Neural crest cell (in vitro differentiated cells): ENCODE data around the gene DLG4. TPM values are rescaled to one million over a fixed set of nuclear protein-coding genes. Genes with fewer than 3 reads are reported as not detected.

Source experiments
- DNase-seq: peaks from one replicate; pipeline ENCODE4 v3.0.0; 2021; ENCODE audit warnings: low read depth, mixed read lengths, low spot score
- H3K27ac Mint-ChIP-seq: one replicate; pipeline ENCODE4 v1.8.0; 2021; ENCODE audit warnings: mild to moderate bottlenecking, mixed read lengths; ENCODE audit not compliant: unreplicated experiment
- H3K27me3 Mint-ChIP-seq: 2 replicates; pipeline ENCODE4 v1.8.0; 2021; ENCODE audit warnings: low read depth, mild to moderate bottlenecking, mixed read lengths
- H3K36me3 Mint-ChIP-seq: 2 replicates; pipeline ENCODE4 v1.8.0; 2021; ENCODE audit warnings: low read depth, mild to moderate bottlenecking, mixed read lengths
- H3K4me1 Mint-ChIP-seq: 2 replicates; pipeline ENCODE4 v1.8.0; 2021; ENCODE audit warnings: mixed read lengths
- H3K4me3 Mint-ChIP-seq: one replicate; pipeline ENCODE4 v1.8.0; 2021; ENCODE audit warnings: mild to moderate bottlenecking, mixed read lengths
- H3K9me3 Mint-ChIP-seq: 2 replicates; pipeline ENCODE4 v1.8.0; 2021; ENCODE audit warnings: mixed read lengths
- total RNA-seq: library from RNA; stranded (reverse); gene quantifications from 2 replicates; pipeline ENCODE4 v1.2.1, GENCODE V29; 2021
- TF ChIP-seq, protein P1 (sequence below): fragments of 200-600 bp; sonication (generic); conservative IDR thresholded peaks from 2 replicates; pipeline ENCODE4 v1.5.0; 2021; ENCODE audit warnings: antibody characterized with exemption, mild to moderate bottlenecking

Gene DLG4
- total RNA-seq, 1 donor from 2014 or later: 51.4 TPM

DNA sequence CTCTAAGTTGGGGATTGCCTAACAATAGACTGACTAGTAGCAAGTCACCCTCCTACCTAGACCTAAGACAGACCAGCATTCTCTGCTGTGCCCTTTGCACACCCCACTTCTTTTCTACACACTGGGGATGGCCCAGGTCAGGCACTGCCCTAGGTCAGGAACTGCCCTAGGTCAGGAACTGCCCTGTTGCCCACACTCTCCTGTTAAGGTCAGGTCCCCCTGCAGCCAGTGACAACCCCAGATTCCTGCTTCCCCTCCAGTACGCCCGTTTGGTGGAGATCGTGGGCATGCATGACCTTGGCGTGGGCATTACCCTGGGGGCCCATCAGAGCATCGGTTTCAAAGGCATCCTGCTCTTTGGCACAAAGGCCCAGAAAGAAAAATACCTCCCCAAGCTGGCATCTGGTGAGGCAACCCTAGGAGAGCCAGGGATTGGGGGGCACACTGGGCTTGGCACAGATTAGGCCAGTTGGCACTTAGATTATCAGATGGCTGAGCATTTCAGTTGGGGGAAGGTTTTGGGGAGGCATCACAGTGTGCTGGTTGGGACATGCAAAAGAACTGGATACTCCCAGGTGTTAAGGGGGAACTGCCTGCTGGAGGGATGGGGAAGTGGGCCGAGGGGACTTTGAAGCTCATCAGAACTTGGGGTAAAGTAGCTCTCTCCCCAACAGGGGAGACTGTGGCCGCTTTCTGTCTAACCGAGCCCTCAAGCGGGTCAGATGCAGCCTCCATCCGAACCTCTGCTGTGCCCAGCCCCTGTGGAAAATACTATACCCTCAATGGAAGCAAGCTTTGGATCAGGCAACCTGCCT lies 1.8 kb upstream of the DLG4 start:
- peak overlapping the region; percentile 98 for H3K4me3 Mint-ChIP-seq
- H3K27ac Mint-ChIP-seq: peak overlapping the region; percentile 58
- peaks cover 33% of the 10 kb centered on the region for H3K27me3 Mint-ChIP-seq
- no peaks in the 10 kb centered on the region for H3K9me3 Mint-ChIP-seq
- no peak for DNase-seq
- H3K36me3 Mint-ChIP-seq: peaks cover 9% of the 10 kb centered on the region
- TF ChIP-seq, protein P1, sequence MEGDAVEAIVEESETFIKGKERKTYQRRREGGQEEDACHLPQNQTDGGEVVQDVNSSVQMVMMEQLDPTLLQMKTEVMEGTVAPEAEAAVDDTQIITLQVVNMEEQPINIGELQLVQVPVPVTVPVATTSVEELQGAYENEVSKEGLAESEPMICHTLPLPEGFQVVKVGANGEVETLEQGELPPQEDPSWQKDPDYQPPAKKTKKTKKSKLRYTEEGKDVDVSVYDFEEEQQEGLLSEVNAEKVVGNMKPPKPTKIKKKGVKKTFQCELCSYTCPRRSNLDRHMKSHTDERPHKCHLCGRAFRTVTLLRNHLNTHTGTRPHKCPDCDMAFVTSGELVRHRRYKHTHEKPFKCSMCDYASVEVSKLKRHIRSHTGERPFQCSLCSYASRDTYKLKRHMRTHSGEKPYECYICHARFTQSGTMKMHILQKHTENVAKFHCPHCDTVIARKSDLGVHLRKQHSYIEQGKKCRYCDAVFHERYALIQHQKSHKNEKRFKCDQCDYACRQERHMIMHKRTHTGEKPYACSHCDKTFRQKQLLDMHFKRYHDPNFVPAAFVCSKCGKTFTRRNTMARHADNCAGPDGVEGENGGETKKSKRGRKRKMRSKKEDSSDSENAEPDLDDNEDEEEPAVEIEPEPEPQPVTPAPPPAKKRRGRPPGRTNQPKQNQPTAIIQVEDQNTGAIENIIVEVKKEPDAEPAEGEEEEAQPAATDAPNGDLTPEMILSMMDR: no peak
- H3K4me1 Mint-ChIP-seq: peaks cover 42% of the 10 kb centered on the region

DNA sequence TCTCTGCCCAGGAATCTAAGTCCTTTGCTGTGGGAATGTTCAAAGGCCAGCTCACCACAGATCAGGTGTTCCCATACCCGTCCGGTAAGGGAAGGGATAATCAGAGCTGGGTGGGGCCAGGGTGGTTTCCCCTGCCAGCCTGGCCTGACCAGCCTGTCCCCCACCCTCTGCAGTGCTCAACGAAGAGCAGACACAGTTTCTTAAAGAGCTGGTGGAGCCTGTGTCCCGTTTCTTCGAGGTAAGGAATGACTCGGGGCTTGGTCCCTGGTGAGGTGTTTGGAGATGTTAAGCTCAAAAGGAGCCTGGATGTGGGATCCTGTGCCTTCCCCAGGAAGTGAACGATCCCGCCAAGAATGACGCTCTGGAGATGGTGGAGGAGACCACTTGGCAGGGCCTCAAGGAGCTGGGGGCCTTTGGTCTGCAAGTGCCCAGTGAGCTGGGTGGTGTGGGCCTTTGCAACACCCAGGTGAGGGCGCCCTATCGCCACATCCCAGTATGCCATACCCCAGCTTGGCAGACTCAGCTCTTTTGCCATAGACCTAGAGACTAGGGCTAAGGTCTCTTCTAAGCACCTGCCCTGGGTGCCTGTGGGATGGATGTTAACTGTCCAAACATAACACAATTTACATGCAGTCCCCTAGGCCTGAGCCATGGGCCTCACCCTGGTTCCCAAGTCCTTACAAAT lies 1.1 kb upstream of the DLG4 start:
- TF ChIP-seq, protein P1: peak; percentile 56
- Mint-ChIP-seq H3K27ac (peak overlapping the region; percentile 94), H3K9me3 (no peaks in the 10 kb centered on the region), H3K4me1 (peaks cover 50% of the 10 kb centered on the region), H3K4me3 (peak overlapping the region; percentile 98), H3K27me3 (peaks cover 39% of the 10 kb centered on the region), H3K36me3 (peaks cover 9% of the 10 kb centered on the region)
- no peak for DNase-seq

DNA sequence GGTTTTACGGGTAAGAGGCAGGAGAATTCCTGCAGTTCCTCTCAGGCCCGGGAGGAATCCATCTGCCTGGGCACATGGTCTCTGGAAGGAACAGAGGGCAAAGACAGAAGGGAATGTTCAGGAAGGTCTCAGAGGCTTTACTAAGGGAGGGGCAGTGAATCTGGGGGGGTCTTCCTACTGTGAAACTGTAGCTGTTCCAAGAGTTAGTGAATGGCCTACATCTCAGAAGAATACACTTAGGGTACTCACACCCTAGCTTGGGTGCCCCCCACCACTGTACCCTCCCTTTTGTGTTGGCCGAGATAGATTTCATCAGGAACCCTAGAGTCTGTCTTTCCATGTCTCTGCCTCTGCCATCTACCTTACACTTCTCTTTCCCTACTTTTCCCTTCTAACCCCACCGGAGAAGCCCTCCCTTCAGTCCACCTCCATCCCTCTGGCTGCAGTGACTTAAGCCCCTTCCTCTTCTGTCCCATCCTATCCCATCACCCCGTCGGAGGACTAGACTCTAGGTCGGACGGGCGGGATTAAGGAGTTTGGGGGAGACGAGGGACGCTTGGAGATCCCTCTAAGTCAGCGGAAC lies 316 bp downstream of the DLG4 start:
- peaks cover 49% of the 10 kb centered on the region for H3K27me3 Mint-ChIP-seq
- peak overlapping the region; percentile 98 for H3K4me3 Mint-ChIP-seq
- H3K4me1 Mint-ChIP-seq: peaks cover 64% of the 10 kb centered on the region
- DNase-seq: no peak
- TF ChIP-seq, protein P1: no peak
- H3K9me3 Mint-ChIP-seq: no peaks in the 10 kb centered on the region
- peak overlapping the region; percentile 99 for H3K27ac Mint-ChIP-seq
- peaks cover 9% of the 10 kb centered on the region for H3K36me3 Mint-ChIP-seq

DNA sequence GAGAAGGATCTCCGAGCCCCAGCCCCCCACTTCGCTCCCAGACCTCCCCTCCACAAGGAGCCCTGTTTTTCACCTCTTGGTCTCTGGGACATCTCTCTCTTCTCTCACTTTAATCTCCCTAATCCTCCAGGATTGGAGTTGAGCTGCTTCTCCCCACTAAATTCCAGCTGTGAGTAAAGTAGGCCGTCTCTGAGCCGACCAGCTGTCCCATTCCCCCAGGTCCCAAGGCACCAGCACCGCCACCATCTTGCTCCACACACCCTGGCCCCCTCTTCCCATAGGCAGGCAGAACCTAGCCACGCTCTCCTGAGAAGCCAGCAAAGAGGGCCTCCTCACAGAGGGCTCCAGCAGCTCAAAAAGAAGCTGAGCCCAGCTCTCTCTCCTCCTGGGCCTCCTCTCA lies 878 bp downstream of the DLG4 start:
- peaks cover 5% of the 10 kb centered on the region for H3K36me3 Mint-ChIP-seq
- TF ChIP-seq, protein P1: no peak
- H3K4me3 Mint-ChIP-seq: peak overlapping the region; percentile 98
- peaks cover 54% of the 10 kb centered on the region for H3K27me3 Mint-ChIP-seq
- H3K27ac Mint-ChIP-seq: peak overlapping the region; percentile 67
- no peak for DNase-seq
- peaks cover 69% of the 10 kb centered on the region for H3K4me1 Mint-ChIP-seq
- no peaks in the 10 kb centered on the region for H3K9me3 Mint-ChIP-seq

DNA sequence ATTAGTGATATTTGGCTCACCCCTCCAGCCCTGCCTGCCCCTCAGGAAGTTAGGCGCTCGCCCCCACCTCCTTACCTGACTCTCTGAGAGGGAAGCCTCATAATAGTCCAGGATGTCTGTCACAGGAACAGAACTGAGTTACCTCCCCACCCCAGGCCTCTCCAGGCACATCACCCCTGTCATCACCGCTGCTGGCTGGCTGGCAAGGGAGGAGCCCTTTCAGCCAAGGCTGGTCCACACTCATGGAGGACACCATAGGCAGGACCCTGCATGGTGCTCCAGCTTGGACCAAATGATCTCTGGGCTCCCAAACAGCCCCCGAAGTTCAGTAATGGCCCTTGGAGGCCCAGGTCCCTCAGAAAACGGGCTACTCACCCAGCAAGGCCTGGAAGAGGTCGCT lies 1.5 kb downstream of the DLG4 start:
- Mint-ChIP-seq H3K9me3 (no peaks in the 10 kb centered on the region), H3K36me3 (no peaks in the 10 kb centered on the region), H3K27ac (no peak overlapping the region), H3K4me1 (peaks cover 75% of the 10 kb centered on the region), H3K27me3 (peaks cover 54% of the 10 kb centered on the region), H3K4me3 (peak overlapping the region; percentile 98)
- TF ChIP-seq, protein P1: no peak
- no peak for DNase-seq
